ENCODE results near the gene KIAA1958.
"Not testable (repeated sequence)": the region's sequence is repeated elsewhere in the genome, so short reads cannot be mapped to it uniquely, and the experiment has no call there.

KIAA1958 gene

DNA sequence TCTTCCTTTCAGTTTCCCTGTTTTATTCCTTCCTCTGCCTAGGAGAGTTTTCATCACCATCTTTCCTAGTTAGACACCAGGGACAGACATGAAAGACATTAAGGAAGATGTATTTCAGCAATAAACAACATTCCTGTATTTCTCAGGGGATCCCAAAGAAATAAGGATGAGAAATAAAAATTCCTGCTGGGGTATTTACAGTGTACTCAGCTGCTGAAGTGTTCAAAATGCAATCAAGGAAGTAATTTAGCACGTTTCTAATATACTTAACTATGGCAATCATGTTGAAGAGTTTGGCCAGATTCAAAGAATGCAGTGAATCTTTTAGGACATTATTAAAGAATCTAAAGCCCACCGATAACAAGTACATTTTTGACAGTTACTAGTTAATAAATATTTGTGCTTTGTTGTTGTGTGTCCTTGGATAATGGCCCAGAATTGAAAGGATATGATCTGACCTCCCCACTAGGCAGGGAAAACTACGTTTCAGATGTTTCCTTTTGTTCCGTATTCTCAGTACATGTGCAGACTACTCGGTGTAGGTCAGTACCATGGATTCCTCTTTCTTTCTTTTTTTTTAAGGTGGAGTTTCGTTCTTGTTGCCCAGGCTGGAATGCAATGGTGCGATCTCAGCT, 184.5 kb downstream of the KIAA1958 start:
- DNase-seq = no peak

DNA sequence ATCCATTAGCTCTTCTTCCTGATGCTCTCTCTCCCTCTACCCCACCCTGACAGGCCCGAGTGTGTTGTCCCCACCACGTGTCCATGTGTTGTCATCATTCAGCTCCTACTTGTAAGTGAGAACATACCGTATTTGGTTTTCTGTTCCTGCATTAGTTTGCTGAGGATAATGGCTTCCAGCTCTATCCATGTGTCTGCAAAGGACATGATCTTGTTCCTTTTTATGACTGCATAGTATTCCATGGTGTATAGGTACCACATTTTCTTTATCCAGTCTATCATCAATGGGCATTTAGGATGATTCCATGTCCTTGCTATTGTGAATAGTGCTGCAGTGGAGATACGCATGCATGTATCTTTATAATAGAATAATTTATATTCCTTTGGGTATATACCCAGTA, 186.6 kb downstream of the KIAA1958 start:
- not testable (repeated sequence) for DNase-seq

DNA sequence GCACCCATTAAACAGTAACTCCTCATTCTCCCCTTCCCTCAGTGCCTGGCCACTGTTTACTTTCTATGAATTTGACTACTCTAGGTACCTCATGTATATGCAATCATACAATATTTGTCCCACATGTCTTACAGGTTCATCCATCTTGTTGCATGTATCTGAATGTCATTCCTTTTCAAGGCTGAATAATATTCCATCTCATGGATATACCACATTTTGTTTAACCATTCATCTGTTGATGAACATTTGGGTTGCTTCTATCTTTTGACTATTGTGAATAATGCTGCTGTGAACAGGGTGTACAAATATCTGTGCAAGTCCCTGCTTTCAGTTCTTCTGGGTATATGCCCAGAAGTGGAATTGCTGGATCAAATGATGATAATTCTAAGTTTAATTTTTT, 190.4 kb downstream of the KIAA1958 start:
- no peak for DNase-seq

- DNase-seq = no peak
These were observed 194.2 kb downstream of the KIAA1958 start for GRCh38 chr9:112680731-112681402.

DNA sequence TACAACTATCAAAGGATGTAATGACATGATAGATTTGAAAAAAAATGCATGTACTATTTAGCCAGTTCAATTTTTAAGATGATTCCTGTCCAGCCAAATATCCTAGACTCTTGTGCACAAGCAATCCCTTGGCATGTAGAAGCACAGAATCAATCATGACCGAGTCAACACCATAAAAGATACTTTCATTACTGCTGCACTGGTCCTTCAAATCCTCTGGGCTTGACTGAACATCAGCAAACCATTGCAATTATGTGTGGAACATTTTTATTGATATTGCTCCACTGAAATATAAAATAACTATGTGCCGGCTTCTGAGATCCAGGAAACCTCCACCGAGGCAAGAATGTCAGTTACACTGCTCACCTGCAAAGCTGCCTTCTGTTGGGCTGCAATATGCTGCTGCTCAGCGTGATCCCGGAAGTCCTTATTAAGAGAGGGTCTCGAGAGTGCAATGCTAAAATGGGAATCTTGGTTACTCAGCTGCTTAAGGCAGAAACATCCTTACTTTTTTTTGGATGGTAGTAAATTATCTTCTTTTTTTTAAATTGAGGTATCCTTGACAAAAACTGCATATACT, 202.6 kb downstream of the KIAA1958 start:
- DNase-seq = no peak

DNA sequence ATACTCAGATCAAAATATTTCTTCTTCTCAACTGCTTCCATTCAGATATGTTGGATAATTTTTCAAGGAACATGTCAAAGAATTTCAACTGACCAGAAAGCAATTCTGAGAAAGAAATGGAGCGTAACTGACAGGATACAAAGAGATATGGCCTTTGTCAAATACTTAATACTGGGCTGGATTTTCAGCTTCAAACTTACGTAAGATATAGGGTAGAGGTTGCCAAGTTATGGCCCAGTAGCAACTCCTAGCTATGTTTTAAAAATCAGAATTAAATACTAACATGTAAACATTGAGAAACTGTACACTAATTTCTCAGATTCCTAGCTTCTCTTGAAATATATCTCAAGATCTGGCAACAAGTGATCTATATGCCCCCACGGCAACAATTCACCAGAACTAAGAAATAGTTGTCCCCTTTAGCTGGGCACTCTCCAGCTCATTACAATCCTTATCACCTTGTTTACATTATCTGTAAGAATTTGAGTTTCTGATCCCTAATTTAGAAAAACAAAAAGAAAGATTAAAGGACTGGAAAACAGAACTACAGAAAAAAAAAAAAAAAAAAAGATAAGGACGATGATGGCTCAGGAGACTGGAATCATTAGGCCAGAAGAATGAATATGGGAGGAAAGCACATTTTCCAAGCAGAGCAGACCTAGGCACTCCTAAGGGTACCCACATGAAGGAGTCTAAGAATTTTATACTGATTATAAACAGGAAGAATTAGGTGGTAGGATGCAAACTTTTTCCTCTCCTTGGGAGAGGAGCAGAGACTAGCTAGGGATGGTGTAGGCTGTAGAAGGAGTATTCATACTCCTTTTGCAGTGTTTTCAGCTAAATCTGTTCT, 208.3 kb downstream of the KIAA1958 start:
- no peak for DNase-seq

GRCh38 chr9:112696461-112696860, 209.8 kb downstream of the KIAA1958 start:
- no peak for DNase-seq

GRCh38 chr9:112699230-112699629, 212.6 kb downstream of the KIAA1958 start:
- DNase-seq = no peak

- DNase-seq = no peak
These were observed 213.5 kb downstream of the KIAA1958 start for GRCh38 chr9:112700085-112700484.

DNA sequence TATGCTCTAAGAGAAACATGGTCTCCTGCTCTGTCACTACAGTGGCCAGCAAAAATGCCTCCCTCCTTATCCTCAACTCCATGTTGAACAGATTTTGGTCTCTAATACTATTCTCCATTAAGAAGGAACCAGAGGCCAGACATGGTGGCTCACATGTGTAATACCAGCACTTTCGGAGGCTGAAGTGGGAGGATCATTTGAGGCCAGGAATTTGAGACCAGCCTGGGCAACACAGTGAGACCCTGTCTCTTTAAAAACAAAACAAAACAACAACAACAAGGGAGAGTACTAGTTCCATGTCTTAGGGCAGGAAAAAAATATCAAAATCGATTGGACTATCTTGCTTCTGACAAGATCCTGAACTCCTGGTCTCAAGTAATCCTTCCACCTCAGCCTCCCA, 216.7 kb downstream of the KIAA1958 start:
- DNase-seq = no peak

GRCh38 chr9:112705768-112706427, 219.3 kb downstream of the KIAA1958 start:
- no peak for DNase-seq

- no peak for DNase-seq
These were observed 224.5 kb downstream of the KIAA1958 start for GRCh38 chr9:112711050-112711689.

- no peak for DNase-seq
These were observed 226.1 kb downstream of the KIAA1958 start for GRCh38 chr9:112712678-112713077.

DNA sequence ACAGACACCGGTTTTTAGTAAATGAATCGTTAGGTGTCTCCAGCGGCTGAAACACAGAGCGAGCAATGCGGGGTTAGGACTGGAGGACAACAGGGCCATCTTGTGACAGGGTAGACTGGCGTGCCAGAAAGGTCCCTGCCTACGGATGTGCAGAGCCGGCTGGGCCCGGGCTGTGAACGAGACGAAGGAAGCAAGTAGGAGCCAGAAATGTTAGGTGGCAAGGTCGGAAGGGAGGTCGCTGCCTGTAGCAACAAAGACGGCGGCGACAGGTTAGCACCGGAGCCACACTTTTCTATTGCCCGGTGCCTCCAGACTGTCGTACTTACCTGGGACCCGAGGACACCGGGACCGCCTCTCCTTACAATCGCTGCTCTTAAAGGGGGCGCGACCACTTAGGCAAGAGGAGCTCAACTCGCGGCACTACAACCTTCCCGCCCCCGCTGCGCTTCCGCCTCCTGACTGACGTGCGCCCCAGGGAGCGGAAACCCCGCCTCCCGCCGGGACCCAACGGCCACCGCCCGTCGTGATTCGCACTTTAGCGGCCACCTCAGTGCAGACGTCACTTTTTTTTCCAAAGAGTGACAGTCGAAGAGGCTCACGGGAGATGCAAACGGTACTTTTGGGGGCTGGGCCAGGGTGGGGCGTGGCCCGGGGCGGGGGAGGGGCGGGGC, 231.2 kb downstream of the KIAA1958 start, which contains the start of gene INIP:
TSS of gene INIP (minus strand) at position 457 of the 671 bp plus-strand sequence. CDS start 1,632 bp downstream, outside the sequence.
- DNase-seq = peak; percentile 99
